ENCODE measurements around the gene DCPS. TPM values are rescaled to one million over a fixed set of nuclear protein-coding genes. Genes with fewer than 3 reads are reported as not detected.
"Not testable (repeated sequence)": the region's sequence is repeated elsewhere in the genome, so short reads cannot be mapped to it uniquely, and the experiment has no call there.

DCPS gene, protein sequence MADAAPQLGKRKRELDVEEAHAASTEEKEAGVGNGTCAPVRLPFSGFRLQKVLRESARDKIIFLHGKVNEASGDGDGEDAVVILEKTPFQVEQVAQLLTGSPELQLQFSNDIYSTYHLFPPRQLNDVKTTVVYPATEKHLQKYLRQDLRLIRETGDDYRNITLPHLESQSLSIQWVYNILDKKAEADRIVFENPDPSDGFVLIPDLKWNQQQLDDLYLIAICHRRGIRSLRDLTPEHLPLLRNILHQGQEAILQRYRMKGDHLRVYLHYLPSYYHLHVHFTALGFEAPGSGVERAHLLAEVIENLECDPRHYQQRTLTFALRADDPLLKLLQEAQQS
- total RNA-seq, result 39.8 and 42.1 TPM in 2 replicates

DNA sequence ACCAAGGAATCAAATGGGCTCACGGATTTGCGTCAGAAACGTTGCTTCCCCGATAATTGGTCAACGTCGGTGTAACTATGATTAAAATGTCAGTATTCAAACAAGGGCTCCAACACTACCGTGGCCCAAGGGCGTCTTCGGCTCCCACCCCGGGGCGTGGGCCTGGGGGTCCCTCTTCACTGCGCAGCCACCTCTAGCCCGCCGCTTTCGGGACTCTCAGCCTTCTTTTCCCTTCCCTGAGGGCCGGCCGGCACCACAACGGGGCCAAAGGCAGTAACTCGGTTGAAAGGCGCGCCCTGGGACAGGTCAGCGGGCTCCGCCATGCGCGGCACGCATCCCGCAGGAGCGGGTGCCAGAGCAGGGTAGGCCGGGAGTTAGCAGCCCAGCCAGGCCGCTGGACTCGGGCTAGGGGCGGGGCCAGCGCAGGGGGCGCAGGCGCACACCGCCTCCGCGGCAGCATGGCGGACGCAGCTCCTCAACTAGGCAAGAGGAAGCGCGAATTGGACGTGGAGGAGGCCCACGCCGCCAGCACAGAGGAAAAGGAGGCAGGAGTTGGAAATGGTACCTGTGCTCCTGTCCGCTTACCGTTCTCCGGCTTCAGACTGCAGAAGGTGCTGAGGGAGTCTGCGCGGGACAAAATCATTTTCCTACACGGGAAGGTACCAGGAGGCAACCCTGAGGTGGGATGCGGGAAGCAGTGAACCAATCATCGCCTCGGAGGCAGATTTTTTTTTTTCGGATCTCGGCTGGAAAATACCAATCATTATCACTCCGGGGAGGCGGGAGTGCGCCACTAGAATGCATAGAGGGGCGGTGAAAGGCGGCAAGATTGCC lies at the start of gene DCPS:
Gene DCPS, plus strand, starts transcription at position 438 of the 834 bp plus-strand sequence. Its CDS starts 21 bp downstream, at position 459.
- Mint-ChIP-seq H3K4me1 (ENCODE audit: low read depth) (peaks cover 27% of the 10 kb centered on the region), H3K27me3 (ENCODE audit: low read depth) (no peaks in the 10 kb centered on the region), H3K27ac (peak within 1 kb of the TSS; percentile 98), H3K36me3 (ENCODE audit: low read depth) (peaks cover 53% of the 10 kb centered on the region), H3K9me3 (no peaks in the 10 kb centered on the region), H3K4me3 (ENCODE audit: low read depth) (peak within 1 kb of the TSS; percentile 99)
- peak; percentile 87 for DNase-seq (ENCODE audit: low spot score)
- intact Hi-C loops (cut with micrococcal nuclease), result loop anchor here (1.0 to 5.0 kb wide), 4 partner anchors 21 to 117 kb away; partner anchors contain the start of genes FOXRED1 and TIRAP

DNA sequence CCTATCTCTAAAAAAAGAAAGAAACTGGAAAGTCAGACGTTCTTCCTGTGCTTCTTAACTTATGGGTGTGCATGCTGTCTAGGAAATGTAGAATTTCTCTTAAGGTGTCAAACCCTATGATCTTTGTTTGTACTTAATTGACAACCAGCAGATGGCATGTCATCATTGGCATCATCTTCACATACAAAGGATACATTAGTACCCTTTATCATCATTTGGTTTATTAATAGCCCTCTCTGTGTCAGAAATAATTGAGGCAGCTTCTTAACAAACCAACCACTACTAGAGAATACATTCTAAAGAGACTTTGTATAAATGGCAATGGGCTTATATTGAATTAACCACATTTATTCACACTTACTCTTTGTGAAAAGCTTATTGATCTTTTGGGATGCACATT lies 49.0 kb upstream of the DCPS start:
- Mint-ChIP-seq H3K9me3 (no peaks in the 10 kb centered on the region), H3K4me3 (ENCODE audit: low read depth) (no peak overlapping the region), H3K27me3 (ENCODE audit: low read depth) (no peaks in the 10 kb centered on the region), H3K4me1 (ENCODE audit: low read depth) (no peaks in the 10 kb centered on the region), H3K36me3 (ENCODE audit: low read depth) (peaks cover 16% of the 10 kb centered on the region), H3K27ac (no peak overlapping the region)
- intact Hi-C loops (cut with micrococcal nuclease), result no loop called here
- no peak for DNase-seq (ENCODE audit: low spot score)

DNA sequence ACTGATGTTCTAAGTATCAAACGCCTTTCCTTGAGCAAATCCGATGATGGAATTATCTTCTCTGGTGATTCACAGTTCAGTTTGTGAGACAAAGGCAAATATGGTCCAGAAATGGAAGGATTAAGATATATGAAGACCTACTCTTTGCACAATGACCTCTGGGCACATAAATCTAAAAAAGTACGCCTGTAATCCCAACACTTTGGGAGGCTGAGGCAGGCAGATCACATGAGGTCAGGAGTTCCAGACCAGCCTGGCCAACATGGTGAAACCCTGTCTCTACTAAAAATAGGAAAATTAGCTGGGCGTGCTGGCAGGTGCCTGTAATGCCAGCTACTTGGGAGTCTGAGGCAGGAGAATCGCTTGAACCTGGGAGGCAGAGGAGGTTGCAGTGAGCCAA lies 48.4 kb upstream of the DCPS start:
- intact Hi-C loops (cut with micrococcal nuclease), result not testable (repeated sequence)
- H3K36me3 Mint-ChIP-seq (ENCODE audit: low read depth), result peaks cover 19% of the 10 kb centered on the region

DNA sequence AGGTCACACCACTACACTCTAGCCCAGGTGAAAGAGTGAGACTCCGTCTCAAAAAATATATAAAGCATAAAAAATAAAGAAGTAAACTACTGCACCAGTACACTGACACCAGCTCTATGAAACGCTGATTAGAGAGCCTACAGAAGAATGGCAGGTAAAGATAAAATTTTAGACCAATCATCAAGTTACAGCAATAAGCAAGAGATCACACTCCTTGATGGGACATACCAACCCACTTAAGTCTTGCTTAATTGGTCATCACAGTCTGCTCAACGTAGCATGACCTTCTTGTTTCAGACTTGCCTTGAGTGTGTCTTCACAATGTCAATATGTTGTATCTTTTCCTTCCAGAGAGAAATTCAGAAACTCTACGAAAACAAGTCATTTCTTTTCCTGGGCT lies 47.6 kb upstream of the DCPS start:
- Mint-ChIP-seq H3K27ac (no peak overlapping the region), H3K4me1 (ENCODE audit: low read depth) (no peaks in the 10 kb centered on the region)

More for the DNA sequence above, 48.4 kb upstream of the DCPS start:
- DNase-seq (ENCODE audit: low spot score); H3K9me3 Mint-ChIP-seq; H3K4me3 Mint-ChIP-seq (ENCODE audit: low read depth); H3K27ac Mint-ChIP-seq; H3K27me3 Mint-ChIP-seq (ENCODE audit: low read depth); H3K4me1 Mint-ChIP-seq (ENCODE audit: low read depth): not testable (repeated sequence)

GRCh38 chr11:126257144-126257543 lies 46.7 kb upstream of the DCPS start:
- no peak for DNase-seq (ENCODE audit: low spot score)
- no peak overlapping the region for H3K4me3 Mint-ChIP-seq (ENCODE audit: low read depth)
- no peaks in the 10 kb centered on the region for H3K4me1 Mint-ChIP-seq (ENCODE audit: low read depth)
- H3K27ac Mint-ChIP-seq, result no peak overlapping the region
- no peaks in the 10 kb centered on the region for H3K9me3 Mint-ChIP-seq
- intact Hi-C loops (cut with micrococcal nuclease), result no loop called here
- peaks cover 33% of the 10 kb centered on the region for H3K36me3 Mint-ChIP-seq (ENCODE audit: low read depth)
- H3K27me3 Mint-ChIP-seq (ENCODE audit: low read depth), result no peaks in the 10 kb centered on the region

More for the DNA sequence above, 47.6 kb upstream of the DCPS start:
- Mint-ChIP-seq H3K4me3 (ENCODE audit: low read depth) (no peak overlapping the region), H3K36me3 (ENCODE audit: low read depth) (peaks cover 27% of the 10 kb centered on the region), H3K9me3 (no peaks in the 10 kb centered on the region), H3K27me3 (ENCODE audit: low read depth) (no peaks in the 10 kb centered on the region)
- no peak for DNase-seq (ENCODE audit: low spot score)
- intact Hi-C loops (cut with micrococcal nuclease), result no loop called here

DNA sequence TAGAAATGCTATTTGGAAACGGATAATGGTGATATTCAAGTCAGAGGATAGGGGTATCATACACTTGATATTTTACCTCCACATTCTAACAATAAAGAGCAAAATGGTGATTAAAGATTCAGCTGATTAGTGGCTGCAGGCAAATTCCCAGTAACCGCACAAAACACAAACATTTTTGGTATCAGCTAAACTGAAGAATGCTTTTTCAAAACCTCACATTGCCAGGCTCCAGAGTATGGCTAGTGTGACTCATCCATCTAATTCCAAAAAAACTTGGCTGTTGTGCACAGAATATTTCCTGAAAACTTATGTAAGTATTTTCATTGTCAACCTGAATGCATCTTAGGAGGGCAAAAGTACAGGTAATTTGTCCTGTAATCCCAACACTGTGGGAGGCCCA lies 46.1 kb upstream of the DCPS start:
- Mint-ChIP-seq H3K4me3 (ENCODE audit: low read depth) (no peak overlapping the region), H3K9me3 (no peaks in the 10 kb centered on the region), H3K27ac (no peak overlapping the region), H3K4me1 (ENCODE audit: low read depth) (no peaks in the 10 kb centered on the region), H3K27me3 (ENCODE audit: low read depth) (no peaks in the 10 kb centered on the region), H3K36me3 (ENCODE audit: low read depth) (peaks cover 39% of the 10 kb centered on the region)
- no peak for DNase-seq (ENCODE audit: low spot score)
- intact Hi-C loops (cut with micrococcal nuclease), result no loop called here

DNA sequence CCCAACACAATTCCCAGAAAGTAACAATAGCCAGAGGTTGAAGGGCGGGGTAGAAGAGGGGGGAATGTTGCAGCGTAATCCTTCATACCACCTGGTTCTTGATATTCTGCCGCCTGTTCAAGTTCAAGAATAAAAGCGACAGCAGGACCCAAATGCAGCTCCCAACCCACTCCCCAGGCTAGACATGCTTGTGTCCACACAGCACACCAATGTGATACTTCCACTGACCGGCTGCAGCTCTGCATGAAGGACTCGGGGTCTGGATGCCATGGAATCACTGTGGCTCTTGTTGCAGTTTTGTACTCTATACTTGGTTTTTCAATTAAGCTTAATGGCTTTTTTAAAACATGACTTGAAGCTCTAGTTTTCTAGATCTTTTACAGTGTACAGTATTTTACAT lies 41.6 kb upstream of the DCPS start:
- peaks cover 9% of the 10 kb centered on the region for H3K4me1 Mint-ChIP-seq (ENCODE audit: low read depth)
- no peaks in the 10 kb centered on the region for H3K9me3 Mint-ChIP-seq
- H3K4me3 Mint-ChIP-seq (ENCODE audit: low read depth), result no peak overlapping the region
- intact Hi-C loops (cut with micrococcal nuclease), result no loop called here
- peaks cover 67% of the 10 kb centered on the region for H3K36me3 Mint-ChIP-seq (ENCODE audit: low read depth)
- no peak for DNase-seq (ENCODE audit: low spot score)
- no peak overlapping the region for H3K27ac Mint-ChIP-seq
- no peaks in the 10 kb centered on the region for H3K27me3 Mint-ChIP-seq (ENCODE audit: low read depth)

GRCh38 chr11:126263489-126263888 lies 40.4 kb upstream of the DCPS start:
- no peak overlapping the region for H3K27ac Mint-ChIP-seq
- H3K4me1 Mint-ChIP-seq (ENCODE audit: low read depth), result peaks cover 15% of the 10 kb centered on the region
- H3K36me3 Mint-ChIP-seq (ENCODE audit: low read depth), result peaks cover 74% of the 10 kb centered on the region
- no peak overlapping the region for H3K4me3 Mint-ChIP-seq (ENCODE audit: low read depth)
- intact Hi-C loops (cut with micrococcal nuclease), result no loop called here
- H3K9me3 Mint-ChIP-seq, result no peaks in the 10 kb centered on the region
- H3K27me3 Mint-ChIP-seq (ENCODE audit: low read depth), result no peaks in the 10 kb centered on the region
- no peak for DNase-seq (ENCODE audit: low spot score)

- Mint-ChIP-seq H3K27ac (no peak overlapping the region), H3K36me3 (ENCODE audit: low read depth) (peaks cover 68% of the 10 kb centered on the region)
- intact Hi-C loops (cut with micrococcal nuclease), result loop anchor here (5.0 kb wide), 1 partner anchor 364 kb away; the partner anchor contains the start of genes DDX25 and PUS3
Observed at GRCh38 chr11:126265811-126266210, 38.0 kb upstream of the DCPS start.

DNA sequence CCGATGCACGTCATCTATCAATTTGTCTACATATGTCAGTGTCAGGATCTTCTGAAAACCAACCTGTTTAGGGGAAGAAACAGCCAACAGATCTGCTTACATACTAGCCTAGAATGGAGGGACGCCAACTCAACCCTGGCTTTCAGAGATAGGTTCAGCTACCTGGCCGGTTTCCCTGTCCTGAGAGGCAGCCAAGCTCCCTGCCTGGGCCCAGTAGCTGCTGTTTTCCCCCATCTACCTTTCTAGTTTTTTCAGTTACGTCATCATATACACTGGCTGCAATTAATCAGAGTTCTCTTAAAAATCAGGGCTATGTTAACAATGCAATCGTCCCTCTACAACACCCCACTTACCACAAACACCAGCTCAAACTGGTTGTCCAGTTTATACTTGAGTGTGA lies 36.2 kb upstream of the DCPS start:
- Mint-ChIP-seq H3K36me3 (ENCODE audit: low read depth) (peaks cover 57% of the 10 kb centered on the region), H3K9me3 (no peaks in the 10 kb centered on the region), H3K27me3 (ENCODE audit: low read depth) (no peaks in the 10 kb centered on the region), H3K4me3 (ENCODE audit: low read depth) (peak overlapping the region; percentile 94), H3K27ac (peak overlapping the region; percentile 97), H3K4me1 (ENCODE audit: low read depth) (peaks cover 28% of the 10 kb centered on the region)
- DNase-seq (ENCODE audit: low spot score), result no peak
- intact Hi-C loops (cut with micrococcal nuclease), result loop anchor here (2.0 to 5.0 kb wide), 2 partner anchors 205 to 365 kb away; partner anchors contain the start of genes CDON, DDX25 and PUS3

More at GRCh38 chr11:126265811-126266210, 38.0 kb upstream of the DCPS start:
- Mint-ChIP-seq H3K4me3 (ENCODE audit: low read depth) (no peak overlapping the region), H3K9me3 (no peaks in the 10 kb centered on the region), H3K27me3 (ENCODE audit: low read depth) (no peaks in the 10 kb centered on the region), H3K4me1 (ENCODE audit: low read depth) (peaks cover 28% of the 10 kb centered on the region)
- no peak for DNase-seq (ENCODE audit: low spot score)

- no peaks in the 10 kb centered on the region for H3K9me3 Mint-ChIP-seq
- peaks cover 28% of the 10 kb centered on the region for H3K4me1 Mint-ChIP-seq (ENCODE audit: low read depth)
- H3K36me3 Mint-ChIP-seq (ENCODE audit: low read depth), result peaks cover 57% of the 10 kb centered on the region
- no peak for DNase-seq (ENCODE audit: low spot score)
- no peaks in the 10 kb centered on the region for H3K27me3 Mint-ChIP-seq (ENCODE audit: low read depth)
- H3K4me3 Mint-ChIP-seq (ENCODE audit: low read depth), result peak overlapping the region; percentile 94
- peak overlapping the region; percentile 97 for H3K27ac Mint-ChIP-seq
- intact Hi-C loops (cut with micrococcal nuclease), result loop anchor here (2.0 to 5.0 kb wide), 2 partner anchors 206 to 366 kb away; partner anchors contain the start of genes CDON, DDX25 and PUS3
Observed at GRCh38 chr11:126268361-126268707, 35.5 kb upstream of the DCPS start.

DNA sequence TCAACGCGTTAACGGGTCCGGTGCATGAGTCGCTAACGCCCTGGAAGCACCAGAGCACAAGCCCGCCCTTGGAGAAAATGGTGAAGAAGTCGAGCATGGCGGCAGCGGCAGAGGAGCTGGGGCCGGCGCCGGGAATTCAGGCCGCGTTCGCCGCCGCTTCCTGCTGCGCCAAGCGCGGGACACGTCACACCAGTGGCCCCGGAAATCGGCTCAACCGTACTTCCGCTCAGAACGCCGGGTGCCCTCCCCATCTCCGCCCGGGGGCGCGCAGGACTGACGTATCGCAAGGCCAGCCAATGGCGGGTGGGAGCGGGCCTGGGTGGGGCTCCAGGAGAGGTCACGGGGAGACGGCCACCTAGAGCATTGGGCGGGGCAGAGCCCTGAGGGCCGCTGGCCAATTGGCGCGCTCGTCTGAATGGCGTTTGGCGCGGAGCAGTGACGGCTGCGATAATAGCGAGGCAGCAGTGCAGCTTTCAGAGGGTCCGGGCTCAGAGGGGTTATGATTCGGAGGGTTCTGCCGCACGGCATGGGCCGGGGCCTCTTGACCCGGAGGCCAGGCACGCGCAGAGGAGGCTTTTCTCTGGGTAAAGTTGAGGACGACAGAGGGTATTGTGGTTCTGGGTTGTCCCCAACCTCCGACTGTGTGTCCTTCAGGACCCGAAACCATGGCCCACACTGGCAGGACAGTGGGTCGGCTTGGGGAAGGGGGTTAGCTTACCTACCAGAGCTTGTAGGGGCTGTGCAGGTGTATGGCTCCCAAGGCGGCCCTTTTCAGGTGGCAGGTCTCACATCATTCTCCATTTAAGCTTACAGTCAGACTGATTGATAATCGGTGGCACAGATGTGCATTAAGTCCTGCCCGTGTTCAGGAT lies 34.9 kb upstream of the DCPS start, which contains the start of the genes FOXRED1 and SRPRA:
Gene FOXRED1, plus strand, starts transcription at position 447 of the 872 bp plus-strand sequence. Its CDS starts 53 bp downstream, at position 500.
Gene SRPRA, minus strand, starts transcription at position 188 of the 872 bp plus-strand sequence. Its CDS starts 91 bp downstream, at position 97.
- peak within 1 kb of the TSS; percentile 94 for H3K4me3 Mint-ChIP-seq (ENCODE audit: low read depth)
- no peaks in the 10 kb centered on the region for H3K27me3 Mint-ChIP-seq (ENCODE audit: low read depth)
- peak within 1 kb of the TSS; percentile 97 for H3K27ac Mint-ChIP-seq
- H3K36me3 Mint-ChIP-seq (ENCODE audit: low read depth), result peaks cover 57% of the 10 kb centered on the region
- H3K4me1 Mint-ChIP-seq (ENCODE audit: low read depth), result peaks cover 28% of the 10 kb centered on the region
- peak; percentile 100 for DNase-seq (ENCODE audit: low spot score)
- intact Hi-C loops (cut with micrococcal nuclease), result loop anchor here (1.0 to 5.0 kb wide), 6 partner anchors 14 to 367 kb away; partner anchors contain the start of genes CDON, DCPS, DDX25 and FAM118B
- no peaks in the 10 kb centered on the region for H3K9me3 Mint-ChIP-seq

All from activated T-helper 2 cell treated with anti-CD3 and anti-CD28 coated beads, Interferon-gamma antibody, Interleukin-2, Interleukin-4, amounts not matched to agents 10 μg/mL and 5 μg/mL and 100 μg/mL, durations not matched to agents 14 hours and 24 hours and 36 hours (primary cell).